ENCODE results near the gene GNG2. TPM values are rescaled to one million over a fixed set of nuclear protein-coding genes. Genes with fewer than 3 reads are reported as not detected.

The GNG2 gene
- total and polyA plus RNA-seq, 9 of the 15 experiments (the other 6 are each of a cell fraction or from before 2014, with no cell fraction given), result 0.18 TPM; not detected in 8

DNA sequence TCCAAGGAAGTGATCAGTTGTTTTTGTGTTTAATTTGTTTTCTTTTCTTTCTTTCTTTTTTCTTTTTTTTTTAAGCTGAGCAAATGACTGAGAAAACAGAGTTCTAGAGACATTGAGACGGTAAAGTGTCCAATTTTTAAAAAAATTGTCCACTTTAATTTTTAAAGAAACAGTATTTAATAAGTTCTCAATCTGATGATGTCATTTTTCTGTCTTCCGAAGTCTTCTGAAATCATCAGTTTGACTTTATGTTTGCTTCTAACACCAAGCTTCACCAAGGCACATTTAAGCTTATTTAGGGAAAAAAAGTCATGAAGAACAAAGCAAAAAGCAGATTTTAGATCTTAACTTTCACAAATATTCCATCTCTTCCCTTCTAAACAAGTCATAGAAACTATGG, 65.6 kb downstream of the GNG2 start:
- Histone ChIP-seq H3K27ac (ENCODE audit: extremely low read depth, low read depth, low read length) (no peak overlapping the region), H3K4me1 (replicated peaks in 1 of 2; ENCODE audit: control insufficient read depth in 2 of 2, insufficient read depth in 2 of 2, low read length in 2 of 2) (no peaks in the 10 kb centered on the region), H3K27me3 (ENCODE audit: control insufficient read depth in 2 of 2, insufficient read depth in 2 of 2, low read length in 2 of 2) (no peaks in the 10 kb centered on the region), H3K79me2 (ENCODE audit: control insufficient read depth, insufficient read depth, low read length) (no peaks in the 10 kb centered on the region), H2AFZ (ENCODE audit: low read depth, low read length) (peak overlapping the region; percentile 77), H3K9ac (ENCODE audit: insufficient read depth in 1 of 2, low read depth in 2 of 2, low read length in 2 of 2) (no peak overlapping the region), H4K20me1 (replicated peaks; ENCODE audit: control insufficient read depth, insufficient read depth, low read length) (no peaks in the 10 kb centered on the region), H3K36me3 (ENCODE audit: control insufficient read depth, insufficient read depth, low read length) (no peaks in the 10 kb centered on the region), H3K9me1 (ENCODE audit: control insufficient read depth, insufficient read depth, low read length) (no peaks in the 10 kb centered on the region), H3K4me3 (no peak overlapping the region), H3K9me3 (replicated peaks; ENCODE audit: control insufficient read depth, insufficient read depth, low read depth, low read length) (peaks cover 2% of the 10 kb centered on the region), H3K4me2 (ENCODE audit: insufficient read depth, low read length) (no peak overlapping the region)
- CTCF ChIA-PET (ENCODE audit: low intra/inter-chr PET ratio), result no interaction called here
- no TSS peak for BruUV-seq (replicated peaks)
- TF ChIP-seq, protein P1, sequence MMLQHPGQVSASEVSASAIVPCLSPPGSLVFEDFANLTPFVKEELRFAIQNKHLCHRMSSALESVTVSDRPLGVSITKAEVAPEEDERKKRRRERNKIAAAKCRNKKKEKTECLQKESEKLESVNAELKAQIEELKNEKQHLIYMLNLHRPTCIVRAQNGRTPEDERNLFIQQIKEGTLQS (IDR thresholded peaks at IDR 0.05), result peak; percentile 35; the same call in 1 of the 2 replicates
- TF ChIP-seq, protein P1 (CRISPR knock-in tag; conservative IDR thresholded peaks at IDR 0.05), result no peak
- TF ChIP-seq, protein P2, sequence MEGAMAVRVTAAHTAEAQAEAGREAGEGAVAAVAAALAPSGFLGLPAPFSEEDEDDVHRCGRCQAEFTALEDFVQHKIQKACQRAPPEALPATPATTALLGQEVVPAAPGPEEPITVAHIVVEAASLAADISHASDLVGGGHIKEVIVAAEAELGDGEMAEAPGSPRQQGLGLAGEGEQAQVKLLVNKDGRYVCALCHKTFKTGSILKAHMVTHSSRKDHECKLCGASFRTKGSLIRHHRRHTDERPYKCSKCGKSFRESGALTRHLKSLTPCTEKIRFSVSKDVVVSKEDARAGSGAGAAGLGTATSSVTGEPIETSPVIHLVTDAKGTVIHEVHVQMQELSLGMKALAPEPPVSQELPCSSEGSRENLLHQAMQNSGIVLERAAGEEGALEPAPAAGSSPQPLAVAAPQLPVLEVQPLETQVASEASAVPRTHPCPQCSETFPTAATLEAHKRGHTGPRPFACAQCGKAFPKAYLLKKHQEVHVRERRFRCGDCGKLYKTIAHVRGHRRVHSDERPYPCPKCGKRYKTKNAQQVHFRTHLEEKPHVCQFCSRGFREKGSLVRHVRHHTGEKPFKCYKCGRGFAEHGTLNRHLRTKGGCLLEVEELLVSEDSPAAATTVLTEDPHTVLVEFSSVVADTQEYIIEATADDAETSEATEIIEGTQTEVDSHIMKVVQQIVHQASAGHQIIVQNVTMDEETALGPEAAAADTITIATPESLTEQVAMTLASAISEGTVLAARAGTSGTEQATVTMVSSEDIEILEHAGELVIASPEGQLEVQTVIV (CRISPR knock-in tag; IDR thresholded peaks at IDR 0.05; ENCODE audit: borderline replicate concordance), result no peak
- POLR2A ChIA-PET, result interaction anchor here (0.6 kb wide), 1 partner anchor 791 kb away, joined by 3 read pairs; no protein-coding TSS in a partner anchor
- in situ Hi-C loops (cut with MboI), result no loop called here
- no peak for DNase-seq (ENCODE audit: extremely low read depth in 1 of 4, low spot score in 3 of 4)
- FAIRE-seq, result no peak
- intact Hi-C loops (cut with micrococcal nuclease), result no loop called here
- 50% methylated on average over 1 of the region's 2 CpGs for WGBS (ENCODE audit: insufficient coverage, low coverage, missing lambda C conversion rate)
- ATAC-seq, result no peak
